Vagina (tissue), 2 donors: Measurements from ENCODE around the gene SLC26A2. TPM values are rescaled to one million over a fixed set of nuclear protein-coding genes. Genes with fewer than 3 reads are reported as not detected.
A peak's percentile ranks its signal among the peaks of the same experiment; 100 is the strongest.

Source experiments
- DNase-seq, 2 donors: peaks; one replicate each; pipeline ENCODE4 v3.0.0-alpha.2; 2017; ENCODE audit errors: extremely low spot score in 2 of 2
- H3K27ac ChIP-seq: fragments of 200-600 bp; sonication (generic); one replicate; pipeline ENCODE4 v1.5.1; 2019
- H3K27me3 ChIP-seq: fragments of 200-600 bp; sonication (generic); one replicate; pipeline ENCODE4 v1.5.1; 2019
- H3K36me3 ChIP-seq, 2 donors: fragments of 200-600 bp; sonication (generic); one replicate each; pipeline ENCODE4 v1.5.1; 2017 to 2019
- H3K4me1 ChIP-seq: fragments of 200-600 bp; sonication (generic); one replicate; pipeline ENCODE4 v1.5.1; 2019
- H3K4me3 ChIP-seq, 2 donors: fragments of 200-600 bp; sonication (generic); 1 replicate in 1 of 2; 2 replicates in 1 of 2; pipeline ENCODE4 v1.5.1; 2016 to 2019
- H3K9me3 ChIP-seq: fragments of 200-600 bp; sonication (generic); one replicate; pipeline ENCODE4 v1.5.1; 2019
- CTCF ChIP-seq, 3 experiments: fragments of 450-650 bp in 2 of 3; fragments of 200-600 bp in 1 of 3; sonication (generic) in 1 of 3; IDR thresholded peaks; one replicate each; pipeline ENCODE4 v1.5.1; 2017 to 2019; ENCODE audit warnings: antibody characterized with exemption in 3 of 3, mild to moderate bottlenecking in 2 of 3, moderate library complexity in 2 of 3
- POLR2A ChIP-seq, 2 donors: fragments of 450-650 bp; IDR thresholded peaks; one replicate each; pipeline ENCODE4 v1.6.1; 2017; ENCODE audit warnings: antibody characterized with exemption in 2 of 2, mild to moderate bottlenecking in 2 of 2, moderate library complexity in 2 of 2
- POLR2AphosphoS5 ChIP-seq, 2 donors: sonication (generic); formaldehyde crosslinking; IDR thresholded peaks; one replicate each; pipeline ENCODE4 v1.9.0; 2017; ENCODE audit warnings: antibody characterized with exemption in 2 of 2, mild to moderate bottlenecking in 2 of 2, low read depth in 1 of 2; ENCODE audit not compliant: insufficient read depth in 1 of 2
- intact Hi-C: fragments of 100-400 bp; cut with DNase I; formaldehyde crosslinking; loops from one replicate; pipeline ENCODE4 v1.15.1; 2023
- total RNA-seq: library from RNA; depleted of rRNA; stranded (reverse); fragments of >200 nt; gene quantifications from one replicate; pipeline ENCODE4 v1.2.3, GENCODE V29; 2016

Gene SLC26A2
- total RNA-seq, 1 donor from 2014 or later, result 13.3 TPM

GRCh38 chr5:150017226-150018005 is 56.9 kb downstream of the SLC26A2 start:
- H3K9me3 ChIP-seq, result no peaks in the 10 kb centered on the region
- H3K4me3 ChIP-seq, result no peak overlapping the region
- no peak for TF ChIP-seq POLR2AphosphoS5 (IDR thresholded peaks at IDR 0.05; ENCODE audit: insufficient read depth in 1 of 2, low read depth in 1 of 2)
- no peak for TF ChIP-seq POLR2A (IDR thresholded peaks at IDR 0.05)
- TF ChIP-seq CTCF (IDR thresholded peaks at IDR 0.05), result no peak
- H3K4me1 ChIP-seq, result peaks cover 18% of the 10 kb centered on the region
- H3K36me3 ChIP-seq, result peaks cover 0 to 73% of the 10 kb centered on the region in 2 donors
- H3K27ac ChIP-seq, result no peak overlapping the region
- DNase-seq, result no peak
- no peaks in the 10 kb centered on the region for H3K27me3 ChIP-seq
- intact Hi-C loops, result no loop called here

DNA sequence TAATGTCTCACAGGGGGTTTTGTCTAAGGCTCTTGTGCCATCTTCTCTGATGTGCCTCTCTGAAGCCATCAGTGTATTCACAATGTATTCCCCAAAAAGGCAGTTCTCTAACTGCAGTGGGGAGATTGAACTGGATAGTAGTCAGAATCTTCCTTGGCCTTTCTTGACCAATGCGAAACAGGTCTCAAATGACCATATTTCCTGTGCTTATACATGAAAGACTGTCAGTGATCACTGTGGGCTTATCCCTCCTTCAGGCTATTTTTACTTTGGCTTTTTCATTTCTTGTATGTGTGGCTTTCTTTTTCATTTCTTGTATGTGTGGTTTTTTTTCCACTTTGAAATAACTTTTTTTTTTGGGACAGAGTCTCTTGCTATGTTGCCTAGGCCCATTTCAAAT is 59.7 kb downstream of the SLC26A2 start:
- Histone ChIP-seq H3K4me1 (peaks cover 26% of the 10 kb centered on the region), H3K27ac (peak overlapping the region; percentile 47), H3K9me3 (no peaks in the 10 kb centered on the region), H3K27me3 (no peaks in the 10 kb centered on the region), H3K4me3 (no peak overlapping the region), H3K36me3 (peaks cover 0 to 61% of the 10 kb centered on the region in 2 donors)
- TF ChIP-seq POLR2A (IDR thresholded peaks at IDR 0.05), result no peak
- TF ChIP-seq CTCF (IDR thresholded peaks at IDR 0.05), result no peak
- TF ChIP-seq POLR2AphosphoS5 (IDR thresholded peaks at IDR 0.05; ENCODE audit: insufficient read depth in 1 of 2, low read depth in 1 of 2), result no peak
- intact Hi-C loops, result no loop called here
- DNase-seq, result no peak

DNA sequence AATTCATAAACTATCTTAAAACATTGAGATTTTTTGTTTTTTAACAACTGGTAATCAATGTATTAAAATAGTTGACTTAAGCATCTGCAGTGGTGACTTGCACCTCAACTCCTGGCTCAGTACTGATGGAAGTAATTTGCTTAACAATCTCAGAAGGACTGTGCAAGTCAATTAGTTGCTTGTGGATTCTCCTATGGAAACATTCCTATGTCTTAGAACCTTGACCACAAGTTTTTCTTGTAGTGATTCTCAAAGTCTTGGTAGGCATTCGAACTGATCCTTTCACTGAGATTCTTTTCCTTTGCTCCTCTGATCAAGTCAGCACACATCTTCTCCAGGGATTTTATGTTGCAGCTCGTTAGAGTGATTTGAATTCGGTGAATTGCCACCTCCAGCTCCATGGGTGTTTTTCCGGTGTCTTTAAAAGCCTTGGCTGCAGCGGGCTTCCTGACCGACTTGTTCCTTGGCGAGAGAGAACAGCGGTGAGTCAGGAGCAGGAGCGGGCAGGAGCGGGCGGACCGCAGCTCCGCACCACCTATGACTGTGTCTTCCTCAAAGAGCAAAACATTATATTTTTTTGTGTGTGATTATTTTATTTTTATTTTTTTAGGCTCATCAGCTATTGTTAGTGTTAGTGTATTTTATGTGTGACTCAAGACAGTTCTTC is 61.1 kb downstream of the SLC26A2 start:
- intact Hi-C loops, result no loop called here
- Histone ChIP-seq H3K9me3 (no peaks in the 10 kb centered on the region), H3K27ac (peak overlapping the region; percentile 47), H3K27me3 (no peaks in the 10 kb centered on the region), H3K4me3 (no peak overlapping the region), H3K36me3 (peaks cover 0 to 61% of the 10 kb centered on the region in 2 donors), H3K4me1 (peaks cover 26% of the 10 kb centered on the region)
- no peak for DNase-seq
- TF ChIP-seq POLR2A (IDR thresholded peaks at IDR 0.05) (no peak), POLR2AphosphoS5 (IDR thresholded peaks at IDR 0.05; ENCODE audit: insufficient read depth in 1 of 2, low read depth in 1 of 2) (peak; percentile 30 to 68)

DNA sequence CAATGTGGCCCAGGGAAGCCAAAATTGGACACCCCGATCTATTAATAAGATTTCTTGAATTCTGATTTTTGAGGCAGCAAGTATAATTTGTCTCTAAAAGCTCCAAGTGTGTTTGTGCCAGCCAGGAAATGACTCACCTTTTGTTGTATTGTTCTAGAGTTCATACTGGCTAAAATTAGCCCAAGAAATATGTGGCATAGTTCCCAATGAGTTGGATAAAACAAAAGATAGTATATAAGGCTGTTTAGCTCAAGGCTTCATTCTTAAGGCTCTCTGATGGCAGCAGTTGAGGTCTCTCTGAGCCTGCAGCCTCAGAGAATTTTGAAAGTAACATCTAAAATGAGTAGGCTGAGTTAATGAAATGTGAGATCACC is 61.6 kb downstream of the SLC26A2 start:
- intact Hi-C loops, result no loop called here
- Histone ChIP-seq H3K27ac (peak overlapping the region; percentile 47), H3K27me3 (no peaks in the 10 kb centered on the region), H3K36me3 (peaks cover 0 to 65% of the 10 kb centered on the region in 2 donors), H3K4me3 (no peak overlapping the region), H3K4me1 (peaks cover 26% of the 10 kb centered on the region), H3K9me3 (no peaks in the 10 kb centered on the region)
- TF ChIP-seq POLR2AphosphoS5 (IDR thresholded peaks at IDR 0.05; ENCODE audit: insufficient read depth in 1 of 2, low read depth in 1 of 2) (peak in 1 of 2 donors; percentile 53), CTCF (IDR thresholded peaks at IDR 0.05) (no peak), POLR2A (IDR thresholded peaks at IDR 0.05) (no peak)
- DNase-seq, result no peak

DNA sequence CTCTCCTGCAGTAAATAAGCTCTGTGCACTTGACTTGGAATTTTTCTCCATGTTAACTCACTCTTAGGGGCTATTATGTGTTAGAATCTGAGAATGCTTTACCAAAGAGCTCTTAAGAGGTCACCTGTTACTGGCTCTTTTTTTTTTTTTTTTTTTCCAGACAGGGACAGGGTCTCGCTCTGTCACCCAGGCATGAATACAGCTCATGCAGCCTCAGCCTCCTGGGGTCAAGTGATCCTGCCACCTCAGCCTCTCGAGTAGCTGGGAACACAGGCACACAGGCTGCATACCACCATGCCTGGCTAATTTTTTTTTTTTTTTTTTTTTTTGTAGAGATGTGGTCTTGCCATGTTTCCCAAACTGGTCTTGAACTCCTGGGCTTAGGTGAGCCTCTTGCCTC is 62.1 kb downstream of the SLC26A2 start:
- Histone ChIP-seq H3K27ac (peak overlapping the region; percentile 47), H3K27me3 (no peaks in the 10 kb centered on the region), H3K36me3 (peaks cover 0 to 71% of the 10 kb centered on the region in 2 donors), H3K4me3 (no peak overlapping the region), H3K9me3 (no peaks in the 10 kb centered on the region), H3K4me1 (peaks cover 26% of the 10 kb centered on the region)
- TF ChIP-seq POLR2AphosphoS5 (IDR thresholded peaks at IDR 0.05; ENCODE audit: insufficient read depth in 1 of 2, low read depth in 1 of 2) (no peak), POLR2A (IDR thresholded peaks at IDR 0.05) (no peak), CTCF (IDR thresholded peaks at IDR 0.05) (no peak)
- intact Hi-C loops, result no loop called here
- DNase-seq, result no peak
